HEK293 (cell line): ENCODE results near the gene C1orf146.

Experiments
- CTCF ChIA-PET: fragments of 350-600 bp; formaldehyde crosslinking; extraction: SDS; loops from one replicate; lab custom pipeline; 2021; ENCODE audit warnings: antibody characterized with exemption; lab: Yijun Ruan, JAX
- POLR2A ChIA-PET: fragments of 300-600 bp; formaldehyde crosslinking; extraction: SDS; loops from one replicate; lab custom pipeline; 2020; ENCODE audit warnings: antibody characterized with exemption, inconsistent platforms; lab: Yijun Ruan, JAX
- H3K27ac ChIP-seq: fragments of 200-500 bp; sonication (Bioruptor generic); 2 replicates; pipeline ENCODE4 v1.5.1; 2014; ENCODE audit warnings: low read depth, low read length, control low read depth, inconsistent platforms; ENCODE audit errors: extremely low read depth
- H3K36me3 ChIP-seq, 2 experiments: fragments of 200-500 bp in 1 of 2; sonication (Bioruptor generic) in 1 of 2; 1 replicate in 1 of 2; 2 replicates in 1 of 2; pipeline ENCODE4 v1.5.1; 2014 to 2017; ENCODE audit warnings: inconsistent platforms in 2 of 2, low read length in 2 of 2; ENCODE audit not compliant: control insufficient read depth in 2 of 2, insufficient read depth in 1 of 2
- H3K4me1 ChIP-seq: fragments of 200-500 bp; sonication (Bioruptor generic); 2 replicates; pipeline ENCODE4 v1.5.1; 2014; ENCODE audit warnings: mild to moderate bottlenecking, low read length, inconsistent platforms; ENCODE audit not compliant: control insufficient read depth, insufficient read depth
- H3K4me3 ChIP-seq: 2 replicates; pipeline ENCODE4 v1.5.1; 2011; ENCODE audit warnings: low read depth, mild to moderate bottlenecking, control low read depth, low read length, moderate library complexity
- H3K9me3 ChIP-seq: fragments of 200-500 bp; sonication (Bioruptor generic); 2 replicates; pipeline ENCODE4 v1.5.1; 2014; ENCODE audit warnings: low read depth, low read length, inconsistent platforms; ENCODE audit not compliant: control insufficient read depth, insufficient read depth
- ATF2 ChIP-seq: fragments of 450-650 bp; formaldehyde crosslinking; IDR thresholded peaks from 2 replicates; pipeline ENCODE4 v1.5.1; 2016; ENCODE audit warnings: missing biosample characterization, missing genetic modification characterization, low read depth
- GLIS1 ChIP-seq: fragments of 450-650 bp; formaldehyde crosslinking; IDR thresholded peaks from 2 replicates; pipeline ENCODE4 v1.5.1; 2016; ENCODE audit warnings: missing biosample characterization, missing genetic modification characterization
- HIC1 ChIP-seq: fragments of 450-650 bp; formaldehyde crosslinking; IDR thresholded peaks from 2 replicates; pipeline ENCODE4 v1.5.1; 2016; ENCODE audit warnings: missing biosample characterization, missing genetic modification characterization
- IKZF3 ChIP-seq: fragments of 450-650 bp; IDR thresholded peaks from 2 replicates; pipeline ENCODE4 v1.5.0; 2018; ENCODE audit warnings: missing biosample characterization, mild to moderate bottlenecking, missing genetic modification characterization, moderate library complexity
- KLF8 ChIP-seq: fragments of 450-650 bp; formaldehyde crosslinking; IDR thresholded peaks from 2 replicates; pipeline ENCODE4 v1.5.1; 2016; ENCODE audit warnings: missing biosample characterization, missing genetic modification characterization
- OSR2 ChIP-seq: fragments of 450-650 bp; formaldehyde crosslinking; IDR thresholded peaks from 2 replicates; pipeline ENCODE4 v1.5.1; 2016; ENCODE audit warnings: missing biosample characterization, missing genetic modification characterization
- PRDM10 ChIP-seq: fragments of 450-650 bp; formaldehyde crosslinking; IDR thresholded peaks from 2 replicates; pipeline ENCODE4 v1.5.1; 2016; ENCODE audit warnings: missing biosample characterization, missing genetic modification characterization
- PRDM6 ChIP-seq: fragments of 450-650 bp; formaldehyde crosslinking; IDR thresholded peaks from 2 replicates; pipeline ENCODE4 v1.5.1; 2017; ENCODE audit warnings: missing biosample characterization, missing genetic modification characterization
- REPIN1 ChIP-seq: fragments of 450-650 bp; formaldehyde crosslinking; IDR thresholded peaks from 2 replicates; pipeline ENCODE4 v1.5.1; 2017; ENCODE audit warnings: missing biosample characterization, missing genetic modification characterization, low read depth
- TSHZ1 ChIP-seq: fragments of 450-650 bp; formaldehyde crosslinking; IDR thresholded peaks from 2 replicates; pipeline ENCODE4 v1.5.1; 2016; ENCODE audit warnings: missing biosample characterization, missing genetic modification characterization, borderline replicate concordance
- ZBTB17 ChIP-seq: fragments of 450-650 bp; formaldehyde crosslinking; IDR thresholded peaks from 2 replicates; pipeline ENCODE4 v1.5.1; 2016; ENCODE audit warnings: missing biosample characterization, missing genetic modification characterization
- ZBTB20 ChIP-seq: fragments of 450-650 bp; formaldehyde crosslinking; IDR thresholded peaks from 2 replicates; pipeline ENCODE4 v1.5.1; 2016; ENCODE audit warnings: missing biosample characterization, missing genetic modification characterization
- ZBTB21 ChIP-seq: fragments of 450-650 bp; formaldehyde crosslinking; IDR thresholded peaks from 2 replicates; pipeline ENCODE4 v1.5.1; 2017; ENCODE audit warnings: missing biosample characterization, missing genetic modification characterization
- ZFHX2 ChIP-seq: fragments of 450-650 bp; formaldehyde crosslinking; conservative IDR thresholded peaks from 2 replicates; pipeline ENCODE4 v1.5.1; 2016; ENCODE audit warnings: missing biosample characterization, missing genetic modification characterization
- ZNF112 ChIP-seq: fragments of 450-650 bp; formaldehyde crosslinking; IDR thresholded peaks from 2 replicates; pipeline ENCODE4 v1.5.0; 2017; ENCODE audit warnings: missing biosample characterization, missing genetic modification characterization
- ZNF132 ChIP-seq: fragments of 450-650 bp; formaldehyde crosslinking; IDR thresholded peaks from 2 replicates; pipeline ENCODE4 v1.5.1; 2017; ENCODE audit warnings: missing biosample characterization, missing genetic modification characterization, borderline replicate concordance
- ZNF324 ChIP-seq: fragments of 450-650 bp; formaldehyde crosslinking; IDR thresholded peaks from 2 replicates; pipeline ENCODE4 v1.5.1; 2016; ENCODE audit warnings: missing biosample characterization, missing genetic modification characterization
- ZNF366 ChIP-seq: fragments of 450-650 bp; formaldehyde crosslinking; conservative IDR thresholded peaks from 2 replicates; pipeline ENCODE4 v1.5.1; 2016; ENCODE audit warnings: missing biosample characterization, missing genetic modification characterization
- ZNF530 ChIP-seq: fragments of 450-650 bp; formaldehyde crosslinking; IDR thresholded peaks from 2 replicates; pipeline ENCODE4 v1.5.1; 2016; ENCODE audit warnings: low read depth, missing biosample characterization, missing genetic modification characterization
- ZNF600 ChIP-seq: fragments of 450-650 bp; formaldehyde crosslinking; IDR thresholded peaks from 2 replicates; pipeline ENCODE4 v1.5.1; 2016; ENCODE audit warnings: missing biosample characterization, missing genetic modification characterization
- ZNF629 ChIP-seq: fragments of 450-650 bp; formaldehyde crosslinking; IDR thresholded peaks from 2 replicates; pipeline ENCODE4 v1.5.1; 2017; ENCODE audit warnings: missing biosample characterization, missing genetic modification characterization

C1orf146 gene

GRCh38 chr1:92186081-92186480, 31.6 kb upstream of the C1orf146 start:
- H3K4me1 ChIP-seq: no peaks in the 10 kb centered on the region
- H3K36me3 ChIP-seq: peaks cover 0 to 5% of the 10 kb centered on the region in 2 experiments; a peak in 1 of 3 replicates
- no peak overlapping the region for H3K27ac ChIP-seq
- TF ChIP-seq PRDM6 (tag by site-specific recombination): no peak
- no peak for TF ChIP-seq ZBTB20 (tag by site-specific recombination)
- no peak for TF ChIP-seq REPIN1 (tag by site-specific recombination)
- TF ChIP-seq HIC1 (tag by site-specific recombination): no peak
- TF ChIP-seq TSHZ1 (tag by site-specific recombination): no peak
- TF ChIP-seq IKZF3 (tag by site-specific recombination): no peak
- no peak overlapping the region for H3K4me3 ChIP-seq
- CTCF ChIA-PET: no interaction called here
- H3K9me3 ChIP-seq: no peaks in the 10 kb centered on the region
- POLR2A ChIA-PET: no interaction called here

- H3K9me3 ChIP-seq: no peaks in the 10 kb centered on the region
- POLR2A ChIA-PET: no interaction called here
- no peak overlapping the region for H3K4me3 ChIP-seq
- H3K4me1 ChIP-seq: no peaks in the 10 kb centered on the region
- H3K27ac ChIP-seq: no peak overlapping the region
- CTCF ChIA-PET: no interaction called here
- H3K36me3 ChIP-seq: peaks cover 0 to 2% of the 10 kb centered on the region in 2 experiments; a peak in 1 of 3 replicates
- TF ChIP-seq ZBTB21 (tag by site-specific recombination) (0 out of 2 replicates have a peak, but pooled peaks have one; percentile 14), ZNF366 (tag by site-specific recombination) (no peak), ZNF600 (tag by site-specific recombination) (0 out of 2 replicates have a peak, but pooled peaks have one; percentile 16), IKZF3 (tag by site-specific recombination) (no peak), ZFHX2 (tag by site-specific recombination) (peak; percentile 36), ZNF530 (no peak), OSR2 (tag by site-specific recombination) (peak; percentile 69), ZNF112 (tag by site-specific recombination) (no peak), GLIS1 (tag by site-specific recombination) (peak; percentile 43), ATF2 (tag by site-specific recombination) (peak; percentile 87), ZNF132 (no peak), PRDM10 (tag by site-specific recombination) (peak; percentile 72), KLF8 (tag by site-specific recombination) (0 out of 2 replicates have a peak, but pooled peaks have one; percentile 18), ZNF324 (tag by site-specific recombination) (no peak), ZBTB17 (tag by site-specific recombination) (peak; percentile 94), ZNF629 (tag by site-specific recombination) (peak; percentile 49; the same call in 1 of the 2 replicates)
Observed at GRCh38 chr1:92188436-92189255, 29.1 kb upstream of the C1orf146 start.
